H1 (cell line): Measurements from ENCODE around the gene MRPL50. TPM values are rescaled to one million over a fixed set of nuclear protein-coding genes. Genes with fewer than 3 reads are reported as not detected.

Experiments
- CTCF ChIA-PET: fragments of 300-600 bp; sonication (Branson Sonifier 250); formaldehyde crosslinking; loops from one replicate; lab custom pipeline; 2021; ENCODE audit not compliant: partially characterized antibody; lab: Charles Lee
- POLR2A ChIA-PET: fragments of 300-600 bp; sonication (Branson Sonifier 250); formaldehyde crosslinking; loops from one replicate; lab custom pipeline; 2021; ENCODE audit warnings: inconsistent platforms; ENCODE audit not compliant: partially characterized antibody; lab: Charles Lee
- DNase-seq, 2 experiments: peaks; one replicate each; pipeline versions ENCODE4 v3.0.0 to v3.0.0-alpha.2; 2010 to 2022; ENCODE audit warnings: low spot score in 2 of 2, low read depth in 1 of 2, mixed read lengths in 1 of 2
- FAIRE-seq: peaks from 2 replicates; lab custom pipeline; 2011; peaks lifted over from hg19 to GRCh38; lab: Jason Lieb, UNC
- H2AFZ ChIP-seq: 2 replicates; pipeline ENCODE4 v1.8.1; 2012; ENCODE audit warnings: low read length, inconsistent platforms
- H2AK5ac ChIP-seq: 2 replicates; pipeline ENCODE4 v1.6.1; 2013; ENCODE audit warnings: low read depth, low read length
- H2BK120ac ChIP-seq: replicated peaks from 2 replicates; pipeline ENCODE3; 2013; ENCODE audit warnings: low read depth, low read length, inconsistent platforms
- H2BK12ac ChIP-seq: 2 replicates; pipeline ENCODE4 v1.6.1; 2013; ENCODE audit warnings: low read depth, low read length
- H2BK15ac ChIP-seq: 2 replicates; pipeline ENCODE4 v1.6.1; 2013; ENCODE audit warnings: low read length
- H2BK20ac ChIP-seq: 2 replicates; pipeline ENCODE4 v1.6.1; 2013; ENCODE audit warnings: low read length
- H2BK5ac ChIP-seq: 2 replicates; pipeline ENCODE4 v1.6.1; 2013; ENCODE audit warnings: low read depth, low read length
- H3K14ac ChIP-seq: 2 replicates; pipeline ENCODE4 v1.6.1; 2013; ENCODE audit warnings: inconsistent platforms; ENCODE audit not compliant: insufficient read length
- H3K18ac ChIP-seq: 2 replicates; pipeline ENCODE4 v1.6.1; 2013; ENCODE audit warnings: low read length; ENCODE audit errors: extremely low read depth
- H3K23ac ChIP-seq: 2 replicates; pipeline ENCODE4 v1.6.1; 2013; ENCODE audit warnings: inconsistent platforms; ENCODE audit not compliant: insufficient read length
- H3K23me2 ChIP-seq: 2 replicates; pipeline ENCODE4 v1.6.1; 2013; ENCODE audit warnings: low read depth, low read length
- H3K27ac ChIP-seq: 2 replicates; pipeline ENCODE4 v1.6.1; 2011; ENCODE audit warnings: low read depth, low read length, inconsistent platforms
- H3K27me3 ChIP-seq, 4 experiments: replicated peaks in 1 of 4; 1 replicate in 1 of 4; 2 replicates in 3 of 4; pipeline versions ENCODE4 v1.6.1 to v1.8.1; 2011 to 2013; ENCODE audit warnings: low read length in 3 of 4, mild to moderate bottlenecking in 3 of 4, inconsistent platforms in 2 of 4, mixed read lengths in 2 of 4, moderate library complexity in 1 of 4; ENCODE audit not compliant: control insufficient read depth in 3 of 4, insufficient read depth in 3 of 4; ENCODE audit errors: extremely low read depth in 1 of 4
- H3K36me3 ChIP-seq, 4 experiments: 2 replicates each; pipeline versions ENCODE4 v1.6.1 to v1.8.1; 2011 to 2013; ENCODE audit warnings: mild to moderate bottlenecking in 4 of 4, low read length in 3 of 4, moderate library complexity in 2 of 4, control low read depth in 1 of 4, inconsistent platforms in 1 of 4; ENCODE audit not compliant: insufficient read depth in 4 of 4, control insufficient read depth in 2 of 4
- H3K4ac ChIP-seq: replicated peaks from 2 replicates; pipeline ENCODE3; 2013; ENCODE audit warnings: low read length, low read depth, mixed read lengths, inconsistent platforms; ENCODE audit not compliant: insufficient read length
- H3K4me1 ChIP-seq, 4 experiments: replicated peaks in 1 of 4; 1 replicate in 1 of 4; 2 replicates in 3 of 4; pipeline versions ENCODE4 v1.6.1 to v1.8.1; 2011 to 2013; ENCODE audit warnings: low read length in 3 of 4, inconsistent platforms in 2 of 4, mixed read lengths in 1 of 4; ENCODE audit not compliant: insufficient read depth in 4 of 4, control insufficient read depth in 3 of 4
- H3K4me2 ChIP-seq, 2 experiments: 2 replicates each; pipeline versions ENCODE4 v1.6.1 to v1.8.1; 2011 to 2013; ENCODE audit warnings: low read depth in 2 of 2, low read length in 2 of 2, control low read depth in 1 of 2, inconsistent platforms in 1 of 2, mild to moderate bottlenecking in 1 of 2; ENCODE audit not compliant: insufficient read depth in 1 of 2
- H3K4me3 ChIP-seq, 4 experiments: fragments of 200-600, 300-600 bp in 1 of 4; sonication (generic), shearing (Covaris generic), sonication (Bioruptor Twin) in 1 of 4; 2 replicates each; pipeline versions ENCODE4 v1.5.1 to v1.8.1; 2011 to 2016; ENCODE audit warnings: low read length in 4 of 4, low read depth in 3 of 4, control low read depth in 2 of 4, inconsistent platforms in 2 of 4, mild to moderate bottlenecking in 2 of 4, mixed read lengths in 1 of 4, moderate library complexity in 1 of 4; ENCODE audit not compliant: insufficient read depth in 2 of 4; ENCODE audit errors: extremely low read depth in 1 of 4
- H3K56ac ChIP-seq: replicated peaks from 2 replicates; pipeline ENCODE3; 2013; ENCODE audit warnings: low read depth, mild to moderate bottlenecking, mixed read lengths, low read length, inconsistent platforms; ENCODE audit not compliant: insufficient read length
- H3K79me1 ChIP-seq: 2 replicates; pipeline ENCODE4 v1.6.1; 2013; ENCODE audit warnings: low read depth, low read length, control low read depth
- H3K79me2 ChIP-seq, 2 experiments: 2 replicates each; pipeline versions ENCODE4 v1.6.1 to v1.8.1; 2012 to 2013; ENCODE audit warnings: low read length in 2 of 2, mild to moderate bottlenecking in 2 of 2, inconsistent platforms in 1 of 2; ENCODE audit not compliant: insufficient read depth in 2 of 2, control insufficient read depth in 1 of 2
- H3K9ac ChIP-seq, 4 experiments: replicated peaks in 1 of 4; 1 replicate in 1 of 4; 2 replicates in 3 of 4; pipeline versions ENCODE4 v1.6.1 to v1.8.1; 2011 to 2013; ENCODE audit warnings: low read depth in 3 of 4, low read length in 3 of 4, control low read depth in 2 of 4, mild to moderate bottlenecking in 2 of 4, moderate library complexity in 2 of 4, inconsistent platforms in 1 of 4; ENCODE audit errors: extremely low read depth in 1 of 4
- H3K9me3 ChIP-seq, 2 experiments: 2 replicates each; pipeline versions ENCODE4 v1.6.1 to v1.8.1; 2012 to 2013; ENCODE audit warnings: mild to moderate bottlenecking in 2 of 2, moderate library complexity in 2 of 2, control low read depth in 1 of 2, inconsistent platforms in 1 of 2, low read depth in 1 of 2, low read length in 1 of 2, mixed read lengths in 1 of 2; ENCODE audit not compliant: insufficient read depth in 2 of 2
- H4K20me1 ChIP-seq, 2 experiments: replicated peaks in 1 of 2; 2 replicates each; pipeline versions ENCODE3 to v1.8.1; 2011 to 2013; ENCODE audit warnings: inconsistent platforms in 2 of 2, low read length in 2 of 2, mild to moderate bottlenecking in 1 of 2; ENCODE audit not compliant: insufficient read depth in 2 of 2, control insufficient read depth in 1 of 2
- H4K5ac ChIP-seq: 2 replicates; pipeline ENCODE4 v1.6.1; 2013; ENCODE audit warnings: low read length, low read depth, mixed read lengths, inconsistent platforms; ENCODE audit not compliant: insufficient read length
- H4K8ac ChIP-seq: 2 replicates; pipeline ENCODE4 v1.8.0; 2013; ENCODE audit warnings: mild to moderate bottlenecking, moderate library complexity, low read length, inconsistent platforms; ENCODE audit not compliant: insufficient read depth; ENCODE audit errors: extremely low read depth
- H4K91ac ChIP-seq: replicated peaks from 2 replicates; pipeline ENCODE3; 2013; ENCODE audit warnings: low read length, mixed read lengths, inconsistent platforms; ENCODE audit not compliant: insufficient read length
- BRCA1 ChIP-seq: IDR thresholded peaks from 2 replicates; pipeline ENCODE4 v1.6.1; 2012; ENCODE audit warnings: low read depth, low read length, improper control_type of control experiment
- CREB1 ChIP-seq: IDR thresholded peaks from 2 replicates; pipeline ENCODE4 v1.6.1; 2012; ENCODE audit warnings: inconsistent platforms
- FOSL1 ChIP-seq: IDR thresholded peaks from 2 replicates; pipeline ENCODE4 v1.6.1; 2011; ENCODE audit warnings: mild to moderate bottlenecking, low read depth, low read length, moderate library complexity; ENCODE audit not compliant: insufficient read depth
- GTF2F1 ChIP-seq: IDR thresholded peaks from 2 replicates; pipeline ENCODE4 v1.6.1; 2012; ENCODE audit warnings: low read depth, low read length, improper control_type of control experiment, borderline replicate concordance
- HDAC6 ChIP-seq: IDR thresholded peaks from one replicate; pipeline ENCODE4 v1.7.1; 2012; ENCODE audit warnings: low read depth, mild to moderate bottlenecking, inconsistent platforms, low read length, moderate library complexity
- KDM1A ChIP-seq: fragments of 200-600, 300-600 bp; sonication (generic); IDR thresholded peaks from 2 replicates; pipeline ENCODE4 v1.7.1; 2016; ENCODE audit warnings: mild to moderate bottlenecking, low read length, borderline replicate concordance
- RAD21 ChIP-seq, 2 experiments: IDR thresholded peaks in 1 of 2; conservative IDR thresholded peaks in 1 of 2; 2 replicates each; pipeline ENCODE4 v1.6.1; 2011; ENCODE audit warnings: low read depth in 2 of 2, low read length in 2 of 2, improper control_type of control experiment in 1 of 2, inconsistent platforms in 1 of 2, mild to moderate bottlenecking in 1 of 2, moderate library complexity in 1 of 2
- RBBP5 ChIP-seq: IDR thresholded peaks from 2 replicates; pipeline ENCODE4 v1.7.1; 2012; ENCODE audit warnings: low read depth, mild to moderate bottlenecking, inconsistent platforms, low read length, moderate library complexity, borderline replicate concordance
- YY1 ChIP-seq: IDR thresholded peaks from 2 replicates; pipeline ENCODE4 v1.6.1; 2011; ENCODE audit warnings: low read depth, mild to moderate bottlenecking, low read length
- WGBS, 2 experiments: shearing (Covaris generic) in 1 of 2; methylation state at CpG; one replicate each; pipeline versions ENCODE4 v1.1.6 to v1.1.7; 2013 to 2015; ENCODE audit warnings: low lambda C conversion rate in 2 of 2, mixed read lengths in 2 of 2, inconsistent platforms in 1 of 2, low coverage in 1 of 2, missing lambda C conversion rate in 1 of 2; ENCODE audit not compliant: insufficient replicate concordance in 2 of 2, insufficient coverage in 1 of 2, insufficient read length in 1 of 2; ENCODE audit errors: extremely low coverage in 1 of 2, missing lambda C conversion rate in 1 of 2; 5-methylcytosine and 5-hydroxymethylcytosine counted together
- polyA plus RNA-seq, 7 experiments: library from polyadenylated mRNA; depleted of rRNA in 3 of 7; stranded (reverse) in 5 of 7; unstranded in 2 of 7; fragments of >200 nt in 5 of 7; fragments of 200-250 nt in 2 of 7; gene quantifications; 1 replicate in 5 of 7; 2 replicates in 1 of 7; 4 replicates in 1 of 7; pipeline versions ENCODE4 v1.2.1 to v1.2.3, GENCODE V29; 2011 to 2013; ENCODE audit warnings: missing spikeins in 2 of 7, mixed read lengths in 2 of 7
- total RNA-seq: library from RNA; stranded (reverse); fragmentation: NEBNext Ultra II Directional; extraction: Animal tissue kit (Norgen Biotek cat#: 25700); gene quantifications from 2 replicates; pipeline ENCODE4 v1.2.1, GENCODE V29; 2021
- TF ChIP-seq, protein P1 (sequence below): IDR thresholded peaks from 2 replicates; pipeline ENCODE4 v1.6.1; 2011; ENCODE audit warnings: low read depth, mild to moderate bottlenecking, low read length; ENCODE audit not compliant: insufficient read depth

MRPL50 gene
- total and polyA plus RNA-seq, 2 of the 8 experiments (the other 6 are each of a cell fraction or from before 2014, with no cell fraction given): 17.8 to 25.1 TPM

DNA sequence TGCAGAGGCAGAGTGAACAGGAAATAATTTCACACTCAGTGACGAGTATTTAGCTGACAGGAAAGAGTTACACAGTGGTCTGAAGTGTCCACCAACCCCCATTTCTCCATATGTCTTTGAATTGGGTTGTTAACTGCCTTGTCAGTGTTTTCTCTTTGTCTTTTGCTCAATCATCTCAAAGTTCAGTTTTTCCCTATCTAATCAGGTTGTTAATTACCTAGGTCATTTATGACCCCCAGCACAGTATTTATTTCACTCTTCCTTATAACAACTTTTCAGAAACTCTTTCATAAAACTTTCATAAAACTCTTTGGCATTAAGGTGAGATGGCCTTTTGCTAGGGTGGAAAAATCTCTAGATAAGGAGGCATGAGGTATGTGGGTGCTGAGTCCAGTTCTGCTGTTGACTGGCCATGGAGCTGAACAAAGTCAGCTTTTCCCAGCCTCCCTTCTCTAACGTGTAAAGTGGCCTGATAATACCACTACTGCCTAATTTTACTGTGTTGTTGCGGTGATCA lies 42.4 kb upstream of the MRPL50 start:
- H3K4me1 ChIP-seq: no peaks in the 10 kb centered on the region
- no peak overlapping the region for H3K27ac ChIP-seq
- H2BK15ac ChIP-seq: no peak overlapping the region
- DNase-seq: no peak
- H4K5ac ChIP-seq: no peak overlapping the region
- FAIRE-seq: no peak
- H3K14ac ChIP-seq: no peak overlapping the region
- H2BK20ac ChIP-seq: no peak overlapping the region
- H3K4ac ChIP-seq: no peak overlapping the region
- no peak overlapping the region for H3K18ac ChIP-seq
- H3K23ac ChIP-seq: no peak overlapping the region
- no peak overlapping the region for H3K56ac ChIP-seq
- POLR2A ChIA-PET: no interaction called here
- H2BK120ac ChIP-seq: no peak overlapping the region
- H2AFZ ChIP-seq: no peak overlapping the region
- 88% methylated on average over 3 of the region's 3 CpGs; no CpG with 5 or more reads in 1 of the 2 experiments for WGBS, 2 experiments
- CTCF ChIA-PET: interaction anchor here (1.0 to 3.1 kb wide), 5 partner anchors 8 to 47 kb away, joined by 3 to 11 read pairs (median 4); no protein-coding TSS in a partner anchor
- no peak overlapping the region for H4K91ac ChIP-seq
- no peaks in the 10 kb centered on the region for H4K20me1 ChIP-seq
- no peak overlapping the region for H3K4me2 ChIP-seq
- no peaks in the 10 kb centered on the region for H3K79me1 ChIP-seq
- no peak overlapping the region for H2BK5ac ChIP-seq
- H3K36me3 ChIP-seq: no peaks in the 10 kb centered on the region
- no peaks in the 10 kb centered on the region for H3K79me2 ChIP-seq
- H3K27me3 ChIP-seq: no peaks in the 10 kb centered on the region
- H3K9ac ChIP-seq: no peak overlapping the region
- H2BK12ac ChIP-seq: no peak overlapping the region
- no peak overlapping the region for H2AK5ac ChIP-seq
- no peaks in the 10 kb centered on the region for H3K9me3 ChIP-seq
- H4K8ac ChIP-seq: no peak overlapping the region
- no peaks in the 10 kb centered on the region; the same call in 1 of the 2 replicates for H3K23me2 ChIP-seq
- no peak overlapping the region for H3K4me3 ChIP-seq
- TF ChIP-seq BRCA1 (no peak), YY1 (no peak), RAD21 (IDR thresholded peaks at IDR 0.05 in 1 of 2, conservative IDR thresholded peaks at IDR 0.05 in 1 of 2; ENCODE audit: low read depth in 2 of 2, low read length in 2 of 2) (no peak), FOSL1 (no peak), RBBP5 (no peak), KDM1A (no peak), HDAC6 (no peak), GTF2F1 (no peak), CREB1 (no peak)
- TF ChIP-seq, protein P1, sequence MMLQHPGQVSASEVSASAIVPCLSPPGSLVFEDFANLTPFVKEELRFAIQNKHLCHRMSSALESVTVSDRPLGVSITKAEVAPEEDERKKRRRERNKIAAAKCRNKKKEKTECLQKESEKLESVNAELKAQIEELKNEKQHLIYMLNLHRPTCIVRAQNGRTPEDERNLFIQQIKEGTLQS: no peak
